ENCODE data around the gene PTGDR2.

DNA sequence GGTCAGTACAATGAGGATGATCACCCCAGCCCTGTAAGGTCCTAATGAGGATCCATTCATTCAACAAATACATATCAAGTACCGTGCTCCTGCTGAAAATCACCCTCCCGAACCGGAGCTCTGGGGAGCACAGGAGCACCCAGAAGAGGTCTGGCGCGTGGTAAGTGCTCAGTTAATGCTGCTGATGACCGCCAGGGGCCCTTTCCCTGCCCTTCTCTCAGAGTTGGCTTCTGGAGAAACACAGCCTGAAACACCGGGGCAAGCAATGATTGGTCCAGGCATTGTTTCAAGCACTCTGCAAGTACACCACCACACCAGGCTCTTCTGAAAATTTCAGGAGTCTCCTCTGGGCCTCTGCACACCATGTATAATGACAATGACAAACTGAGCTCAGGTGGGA is 17.6 kb downstream of the PTGDR2 start:
- TF ChIP-seq, protein P1, sequence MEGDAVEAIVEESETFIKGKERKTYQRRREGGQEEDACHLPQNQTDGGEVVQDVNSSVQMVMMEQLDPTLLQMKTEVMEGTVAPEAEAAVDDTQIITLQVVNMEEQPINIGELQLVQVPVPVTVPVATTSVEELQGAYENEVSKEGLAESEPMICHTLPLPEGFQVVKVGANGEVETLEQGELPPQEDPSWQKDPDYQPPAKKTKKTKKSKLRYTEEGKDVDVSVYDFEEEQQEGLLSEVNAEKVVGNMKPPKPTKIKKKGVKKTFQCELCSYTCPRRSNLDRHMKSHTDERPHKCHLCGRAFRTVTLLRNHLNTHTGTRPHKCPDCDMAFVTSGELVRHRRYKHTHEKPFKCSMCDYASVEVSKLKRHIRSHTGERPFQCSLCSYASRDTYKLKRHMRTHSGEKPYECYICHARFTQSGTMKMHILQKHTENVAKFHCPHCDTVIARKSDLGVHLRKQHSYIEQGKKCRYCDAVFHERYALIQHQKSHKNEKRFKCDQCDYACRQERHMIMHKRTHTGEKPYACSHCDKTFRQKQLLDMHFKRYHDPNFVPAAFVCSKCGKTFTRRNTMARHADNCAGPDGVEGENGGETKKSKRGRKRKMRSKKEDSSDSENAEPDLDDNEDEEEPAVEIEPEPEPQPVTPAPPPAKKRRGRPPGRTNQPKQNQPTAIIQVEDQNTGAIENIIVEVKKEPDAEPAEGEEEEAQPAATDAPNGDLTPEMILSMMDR (IDR thresholded peaks at IDR 0.05): no peak
- TF ChIP-seq POLR2A (IDR thresholded peaks at IDR 0.05): no peak
- no peak for TF ChIP-seq POLR2AphosphoS5 (IDR thresholded peaks at IDR 0.05)

Measured in breast epithelium (tissue), 3 donors.